Mesenchymal stem cell (in vitro differentiated cells and primary cell): ENCODE measurements around the gene IDI1.

ENCODE experiments used
- DNase-seq: peaks from one replicate; pipeline ENCODE4 v3.0.0-alpha.2; 2013
- H2AFZ ChIP-seq: one replicate; pipeline ENCODE4 v1.6.1; 2013; ENCODE audit warnings: low read depth, mild to moderate bottlenecking, control low read depth, inconsistent platforms, low read length, moderate library complexity
- H2AK5ac ChIP-seq: 2 replicates; pipeline ENCODE4 v1.6.1; 2013; ENCODE audit warnings: low read length, moderate library complexity, mild to moderate bottlenecking, inconsistent platforms; ENCODE audit not compliant: severe bottlenecking
- H2BK120ac ChIP-seq: one replicate; pipeline ENCODE4 v1.6.1; 2013; ENCODE audit warnings: low read depth, mild to moderate bottlenecking, inconsistent platforms, low read length, moderate library complexity
- H2BK12ac ChIP-seq, 2 experiments: one replicate each; pipeline ENCODE4 v1.6.1; 2013; ENCODE audit warnings: inconsistent platforms in 2 of 2, low read length in 2 of 2, mild to moderate bottlenecking in 2 of 2, moderate library complexity in 2 of 2, control low read depth in 1 of 2
- H2BK15ac ChIP-seq: one replicate; pipeline ENCODE4 v1.6.1; 2013; ENCODE audit warnings: mild to moderate bottlenecking, low read depth, inconsistent platforms; ENCODE audit not compliant: poor library complexity, severe bottlenecking
- H2BK5ac ChIP-seq: 2 replicates; pipeline ENCODE4 v1.6.1; 2013; ENCODE audit warnings: low read depth, mild to moderate bottlenecking, low read length, control low read depth, inconsistent platforms; ENCODE audit not compliant: poor library complexity, severe bottlenecking
- H3K14ac ChIP-seq, 2 experiments: one replicate each; pipeline ENCODE4 v1.6.1; 2013; ENCODE audit warnings: inconsistent platforms in 2 of 2, low read length in 2 of 2, control low read depth in 1 of 2, mild to moderate bottlenecking in 1 of 2, moderate library complexity in 1 of 2
- H3K18ac ChIP-seq, 2 experiments: one replicate each; pipeline ENCODE4 v1.6.1; 2013; ENCODE audit warnings: inconsistent platforms in 2 of 2, low read length in 2 of 2, control low read depth in 1 of 2, low read depth in 1 of 2, mild to moderate bottlenecking in 1 of 2
- H3K23ac ChIP-seq, 2 experiments: one replicate each; pipeline ENCODE4 v1.6.1; 2013; ENCODE audit warnings: inconsistent platforms in 2 of 2, low read length in 2 of 2, mild to moderate bottlenecking in 2 of 2, moderate library complexity in 2 of 2, control low read depth in 1 of 2
- H3K27ac ChIP-seq: 2 replicates; pipeline ENCODE4 v1.5.1; 2013; ENCODE audit warnings: mild to moderate bottlenecking, moderate library complexity, low read length, control low read depth, inconsistent platforms; ENCODE audit not compliant: poor library complexity, severe bottlenecking
- H3K27me3 ChIP-seq, 2 experiments: 2 replicates each; pipeline versions ENCODE4 v1.6.1 to v1.7.0; 2013; ENCODE audit warnings: low read length in 2 of 2, mild to moderate bottlenecking in 2 of 2, moderate library complexity in 2 of 2, control low read depth in 1 of 2, inconsistent platforms in 1 of 2; ENCODE audit not compliant: control insufficient read depth in 1 of 2, insufficient read depth in 1 of 2
- H3K36me3 ChIP-seq, 2 experiments: 2 replicates each; pipeline versions ENCODE4 v1.6.1 to v1.7.0; 2013; ENCODE audit warnings: low read length in 2 of 2, control low read depth in 1 of 2, inconsistent platforms in 1 of 2, low read depth in 1 of 2, mild to moderate bottlenecking in 1 of 2; ENCODE audit not compliant: insufficient read depth in 2 of 2, control insufficient read depth in 1 of 2
- H3K4ac ChIP-seq, 2 experiments: one replicate each; pipeline ENCODE4 v1.6.1; 2013; ENCODE audit warnings: inconsistent platforms in 2 of 2, low read length in 2 of 2, mild to moderate bottlenecking in 2 of 2, moderate library complexity in 2 of 2, control low read depth in 1 of 2, low read depth in 1 of 2
- H3K4me1 ChIP-seq: 2 replicates; pipeline ENCODE4 v1.6.1; 2013; ENCODE audit warnings: low read depth, low read length, control low read depth; ENCODE audit not compliant: control insufficient read depth, insufficient read depth
- H3K4me2 ChIP-seq: 2 replicates; pipeline ENCODE4 v1.6.1; 2013; ENCODE audit warnings: low read length, mild to moderate bottlenecking, inconsistent platforms; ENCODE audit not compliant: poor library complexity, severe bottlenecking
- H3K4me3 ChIP-seq, 2 experiments: 2 replicates each; pipeline versions ENCODE4 v1.5.1 to v1.7.0; 2013; ENCODE audit warnings: low read length in 2 of 2, mild to moderate bottlenecking in 2 of 2, control low read depth in 1 of 2, low read depth in 1 of 2; ENCODE audit not compliant: insufficient read depth in 1 of 2
- H3K79me1 ChIP-seq: replicated peaks from 2 replicates; pipeline ENCODE4 v1.6.1; 2013; ENCODE audit warnings: mild to moderate bottlenecking, control low read depth, low read length, inconsistent platforms; ENCODE audit not compliant: poor library complexity, severe bottlenecking
- H3K9ac ChIP-seq: 2 replicates; pipeline ENCODE4 v1.7.0; 2013; ENCODE audit warnings: mild to moderate bottlenecking, low read length, moderate library complexity
- H3K9me3 ChIP-seq: 2 replicates; pipeline ENCODE4 v1.7.0; 2013; ENCODE audit warnings: mild to moderate bottlenecking, low read length; ENCODE audit not compliant: control insufficient read depth
- H4K8ac ChIP-seq: one replicate; pipeline ENCODE4 v1.6.1; 2013; ENCODE audit warnings: inconsistent platforms, mild to moderate bottlenecking, low read length, moderate library complexity
- H4K91ac ChIP-seq: one replicate; pipeline ENCODE4 v1.6.1; 2013; ENCODE audit warnings: mild to moderate bottlenecking, low read length, inconsistent platforms
- WGBS: methylation state at CpG from one replicate; pipeline ENCODE4 v1.1.7; 2013; ENCODE audit warnings: mixed read lengths; 5-methylcytosine and 5-hydroxymethylcytosine counted together

Gene IDI1

GRCh38 chr10:1056326-1057105 is 7.6 kb upstream of the IDI1 start, which contains the start of gene WDR37:
Gene WDR37, plus strand, starts transcription at chr10:1056385. Its CDS starts 15,771 bp downstream, at chr10:1072156.
- H3K4ac ChIP-seq, result peak within 1 kb of the TSS; percentile 77 to 94
- peak within 1 kb of the TSS; percentile 99 for H4K91ac ChIP-seq
- peaks cover 9% of the 10 kb centered on the region for H3K4me1 ChIP-seq
- peak within 1 kb of the TSS in 1 of 2 experiments; percentile 98 for H3K14ac ChIP-seq
- peaks cover 10 to 29% of the 10 kb centered on the region in 2 experiments for H3K36me3 ChIP-seq
- H3K4me3 ChIP-seq, result peak within 1 kb of the TSS; percentile 98 to 100
- peak within 1 kb of the TSS in 1 of 2 experiments; percentile 48 for H2BK12ac ChIP-seq
- peak within 1 kb of the TSS; percentile 86 for H3K4me2 ChIP-seq
- peak within 1 kb of the TSS; percentile 96 for H3K27ac ChIP-seq
- peak within 1 kb of the TSS; percentile 99 for H2BK5ac ChIP-seq
- DNase-seq, result peak; percentile 95
- H3K23ac ChIP-seq, result peak within 1 kb of the TSS in 1 of 2 experiments; percentile 97
- peak within 1 kb of the TSS; percentile 97 for H2BK120ac ChIP-seq
- no peaks in the 10 kb centered on the region for H3K9me3 ChIP-seq
- H3K9ac ChIP-seq, result peak within 1 kb of the TSS; percentile 95
- no peak within 1 kb of the TSS for H2BK15ac ChIP-seq
- WGBS, result under 1% methylated on average over 79 of the region's 87 CpGs
- peaks cover 4% of the 10 kb centered on the region for H3K79me1 ChIP-seq
- peak within 1 kb of the TSS; percentile 100 for H4K8ac ChIP-seq
- peak within 1 kb of the TSS; percentile 98 to 99 for H3K18ac ChIP-seq
- peak within 1 kb of the TSS; percentile 89 for H2AK5ac ChIP-seq
- H3K27me3 ChIP-seq, result no peaks in the 10 kb centered on the region
- peak within 1 kb of the TSS; percentile 87 for H2AFZ ChIP-seq

DNA sequence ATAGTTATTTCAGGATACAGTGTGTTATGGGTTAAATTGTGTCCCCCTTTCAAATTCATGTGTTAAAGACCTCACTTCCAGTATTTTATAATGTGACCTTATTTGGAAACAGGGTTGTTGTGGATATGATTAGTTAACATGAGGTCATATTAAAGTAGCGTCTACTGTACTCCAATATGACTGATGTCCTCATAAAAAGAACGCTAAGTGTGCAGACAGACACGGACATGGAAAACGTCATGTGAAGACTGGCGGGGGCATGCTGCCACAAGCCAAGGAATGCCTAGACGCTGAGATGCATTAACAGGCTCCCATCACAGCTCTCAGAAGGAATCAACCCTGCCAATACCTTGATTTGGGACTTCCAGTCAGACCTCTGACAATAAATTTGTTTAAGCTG is 5.8 kb upstream of the IDI1 start:
- H3K4me1 ChIP-seq, result peaks cover 11% of the 10 kb centered on the region
- H2AK5ac ChIP-seq, result no peak overlapping the region
- peaks cover 13 to 29% of the 10 kb centered on the region in 2 experiments for H3K36me3 ChIP-seq
- H2BK12ac ChIP-seq, result peak overlapping the region in 1 of 2 experiments; percentile 54
- H3K4ac ChIP-seq, result peak overlapping the region in 1 of 2 experiments; percentile 21
- no peaks in the 10 kb centered on the region for H3K27me3 ChIP-seq
- H4K91ac ChIP-seq, result no peak overlapping the region
- H2BK5ac ChIP-seq, result no peak overlapping the region
- DNase-seq, result peak; percentile 55
- no peak overlapping the region for H3K27ac ChIP-seq
- peak overlapping the region in 1 of 2 experiments; percentile 80 for H3K14ac ChIP-seq
- no peaks in the 10 kb centered on the region for H3K79me1 ChIP-seq
- peak overlapping the region; percentile 58 for H3K4me2 ChIP-seq
- no peak overlapping the region for H4K8ac ChIP-seq
- H3K18ac ChIP-seq, result no peak overlapping the region
- no peak overlapping the region for H2BK120ac ChIP-seq
- peak overlapping the region in 1 of 2 experiments; percentile 98 for H3K4me3 ChIP-seq
- no peak overlapping the region for H2BK15ac ChIP-seq
- H3K9me3 ChIP-seq, result no peaks in the 10 kb centered on the region
- no peak overlapping the region for H2AFZ ChIP-seq
- 77% methylated on average over 6 of the region's 6 CpGs for WGBS
- no peak overlapping the region for H3K23ac ChIP-seq
- peak overlapping the region; percentile 95 for H3K9ac ChIP-seq

- Histone ChIP-seq H4K91ac (no peak overlapping the region), H2BK5ac (no peak overlapping the region), H3K4me3 (peak overlapping the region in 1 of 2 experiments; percentile 99), H3K23ac (peak overlapping the region in 1 of 2 experiments; percentile 10), H3K79me1 (no peaks in the 10 kb centered on the region), H3K9me3 (no peaks in the 10 kb centered on the region), H2BK12ac (peak overlapping the region in 1 of 2 experiments; percentile 29), H3K18ac (peak overlapping the region in 1 of 2 experiments; percentile 46), H3K27me3 (no peaks in the 10 kb centered on the region), H4K8ac (no peak overlapping the region), H2AK5ac (no peak overlapping the region), H3K27ac (no peak overlapping the region), H3K4me2 (peak overlapping the region; percentile 24), H2AFZ (no peak overlapping the region), H2BK120ac (no peak overlapping the region), H3K36me3 (peaks cover 11 to 27% of the 10 kb centered on the region in 2 experiments), H3K9ac (peak overlapping the region; percentile 97), H2BK15ac (no peak overlapping the region), H3K4ac (no peak overlapping the region), H3K4me1 (peaks cover 13% of the 10 kb centered on the region), H3K14ac (no peak overlapping the region)
- WGBS, result 63% methylated on average over 4 of the region's 4 CpGs
- DNase-seq, result peak; percentile 32
Observed at GRCh38 chr10:1050554-1050953, 1.6 kb upstream of the IDI1 start.

- no peak overlapping the region for H2BK15ac ChIP-seq
- H3K4me2 ChIP-seq, result peak overlapping the region; percentile 70
- no peak overlapping the region for H2BK12ac ChIP-seq
- 21% methylated on average over 4 of the region's 5 CpGs for WGBS
- H2AFZ ChIP-seq, result no peak overlapping the region
- H3K79me1 ChIP-seq, result no peaks in the 10 kb centered on the region
- H3K9me3 ChIP-seq, result no peaks in the 10 kb centered on the region
- H2AK5ac ChIP-seq, result no peak overlapping the region
- peak overlapping the region in 1 of 2 experiments; percentile 99 for H3K4me3 ChIP-seq
- DNase-seq, result peak; percentile 63
- H2BK5ac ChIP-seq, result no peak overlapping the region
- peak overlapping the region; percentile 94 for H3K27ac ChIP-seq
- peaks cover 15% of the 10 kb centered on the region for H3K4me1 ChIP-seq
- no peak overlapping the region for H3K4ac ChIP-seq
- H3K14ac ChIP-seq, result no peak overlapping the region
- H3K23ac ChIP-seq, result no peak overlapping the region
- peak overlapping the region; percentile 97 for H3K9ac ChIP-seq
- no peak overlapping the region for H4K91ac ChIP-seq
- H3K27me3 ChIP-seq, result no peaks in the 10 kb centered on the region
- no peak overlapping the region for H4K8ac ChIP-seq
- peaks cover 11 to 31% of the 10 kb centered on the region in 2 experiments for H3K36me3 ChIP-seq
- no peak overlapping the region for H3K18ac ChIP-seq
- H2BK120ac ChIP-seq, result no peak overlapping the region
Observed at GRCh38 chr10:1050145-1050544, 1.2 kb upstream of the IDI1 start.
